Gastroesophageal sphincter (tissue), 3 donors: ENCODE results near the gene ACTMAP.

Experiments used
- POLR2A ChIP-seq, 2 donors: fragments of 450-650 bp; IDR thresholded peaks; one replicate each; pipeline ENCODE4 v1.6.1; 2017; ENCODE audit warnings: antibody characterized with exemption in 2 of 2, mild to moderate bottlenecking in 2 of 2, moderate library complexity in 1 of 2
- POLR2AphosphoS5 ChIP-seq: sonication (generic); formaldehyde crosslinking; IDR thresholded peaks from one replicate; pipeline ENCODE4 v1.6.1; 2017; ENCODE audit warnings: antibody characterized with exemption
- TF ChIP-seq, protein P1 (sequence below), 4 experiments: fragments of 200-600 bp in 2 of 4; fragments of 450-650 bp in 2 of 4; sonication (generic) in 1 of 4; IDR thresholded peaks; one replicate each; pipeline ENCODE4 v1.5.1; 2017 to 2019; ENCODE audit warnings: antibody characterized with exemption in 4 of 4, mild to moderate bottlenecking in 2 of 4, moderate library complexity in 2 of 4

- TF ChIP-seq POLR2A (IDR thresholded peaks at IDR 0.05) (no peak), POLR2AphosphoS5 (no peak)
- TF ChIP-seq, protein P1, sequence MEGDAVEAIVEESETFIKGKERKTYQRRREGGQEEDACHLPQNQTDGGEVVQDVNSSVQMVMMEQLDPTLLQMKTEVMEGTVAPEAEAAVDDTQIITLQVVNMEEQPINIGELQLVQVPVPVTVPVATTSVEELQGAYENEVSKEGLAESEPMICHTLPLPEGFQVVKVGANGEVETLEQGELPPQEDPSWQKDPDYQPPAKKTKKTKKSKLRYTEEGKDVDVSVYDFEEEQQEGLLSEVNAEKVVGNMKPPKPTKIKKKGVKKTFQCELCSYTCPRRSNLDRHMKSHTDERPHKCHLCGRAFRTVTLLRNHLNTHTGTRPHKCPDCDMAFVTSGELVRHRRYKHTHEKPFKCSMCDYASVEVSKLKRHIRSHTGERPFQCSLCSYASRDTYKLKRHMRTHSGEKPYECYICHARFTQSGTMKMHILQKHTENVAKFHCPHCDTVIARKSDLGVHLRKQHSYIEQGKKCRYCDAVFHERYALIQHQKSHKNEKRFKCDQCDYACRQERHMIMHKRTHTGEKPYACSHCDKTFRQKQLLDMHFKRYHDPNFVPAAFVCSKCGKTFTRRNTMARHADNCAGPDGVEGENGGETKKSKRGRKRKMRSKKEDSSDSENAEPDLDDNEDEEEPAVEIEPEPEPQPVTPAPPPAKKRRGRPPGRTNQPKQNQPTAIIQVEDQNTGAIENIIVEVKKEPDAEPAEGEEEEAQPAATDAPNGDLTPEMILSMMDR (IDR thresholded peaks at IDR 0.05): no peak
Measured at GRCh38 chr19:40776364-40776763, 26.1 kb upstream of the ACTMAP start.
